K562 (cell line): ENCODE measurements around the gene MEDAG. TPM values are rescaled to one million over a fixed set of nuclear protein-coding genes. Genes with fewer than 3 reads are reported as not detected.

Source experiments
- ATAC-seq: fragments of 200-7000 bp; cut with Tn5 transposase; 3 replicates; pipeline ENCODE4 v1.9.1; 2020; ENCODE audit warnings: moderate library complexity
- BruUV-seq: library from RNA; stranded (reverse); fragments of 400-500 nt; replicated peaks from 2 replicates; lab custom pipeline; 2021; lab: Mats Ljungman, UMichigan
- CTCF ChIA-PET: fragments of 300-600 bp; formaldehyde crosslinking; extraction: SDS; loops from one replicate; lab custom pipeline; 2021; ENCODE audit warnings: low intra/inter-chr PET ratio; lab: Yijun Ruan, JAX
- POLR2A ChIA-PET: fragments of 300-600, 350-650 bp; sonication (Branson Sonifier 250); formaldehyde crosslinking; extraction: SDS; loops from one replicate; lab custom pipeline; 2021; ENCODE audit warnings: antibody characterized with exemption, inconsistent platforms; lab: Yijun Ruan, JAX
- DNase-seq, 4 experiments: peaks; one replicate each; pipeline versions ENCODE4 v3.0.0 to v3.0.0-alpha.2; 2011 to 2018; ENCODE audit warnings: low spot score in 3 of 4, mixed read lengths in 3 of 4; ENCODE audit errors: extremely low read depth in 1 of 4
- FAIRE-seq: peaks from 2 replicates; lab custom pipeline; 2011; peaks lifted over from hg19 to GRCh38; lab: Jason Lieb, UNC
- H2AFZ ChIP-seq: 2 replicates; pipeline ENCODE4 v1.6.0; 2011; ENCODE audit warnings: low read depth, low read length, control low read depth, inconsistent platforms
- H3K27ac ChIP-seq: fragments of 200-600 bp; 3 replicates; pipeline ENCODE4 v1.8.0; 2011; ENCODE audit warnings: low read depth, mild to moderate bottlenecking, control low read depth, inconsistent platforms, low read length, moderate library complexity, mixed read lengths; ENCODE audit errors: extremely low read depth
- H3K27me3 ChIP-seq, 2 experiments: fragments of 300-600 bp in 1 of 2; 2 replicates in 1 of 2; 3 replicates in 1 of 2; pipeline versions ENCODE4 v1.6.0 to v1.8.0; 2011; ENCODE audit warnings: inconsistent platforms in 2 of 2, low read length in 2 of 2, mild to moderate bottlenecking in 1 of 2, mixed read lengths in 1 of 2, moderate library complexity in 1 of 2; ENCODE audit not compliant: control insufficient read depth in 2 of 2, insufficient read depth in 2 of 2
- H3K36me3 ChIP-seq: fragments of 300-600 bp; 3 replicates; pipeline ENCODE4 v1.8.0; 2011; ENCODE audit warnings: mild to moderate bottlenecking, low read length, inconsistent platforms; ENCODE audit not compliant: control insufficient read depth, insufficient read depth
- H3K4me1 ChIP-seq, 2 experiments: fragments of 200-600 bp in 1 of 2; replicated peaks in 1 of 2; 2 replicates in 1 of 2; 3 replicates in 1 of 2; pipeline versions ENCODE4 v1.5.1 to v1.8.0; 2011; ENCODE audit warnings: inconsistent platforms in 2 of 2, low read length in 2 of 2, mild to moderate bottlenecking in 1 of 2, mixed read lengths in 1 of 2, moderate library complexity in 1 of 2; ENCODE audit not compliant: control insufficient read depth in 2 of 2, insufficient read depth in 2 of 2
- H3K4me2 ChIP-seq: 2 replicates; pipeline ENCODE4 v1.6.1; 2011; ENCODE audit warnings: low read length, control low read depth, inconsistent platforms, mixed read lengths; ENCODE audit not compliant: insufficient read depth
- H3K4me3 ChIP-seq: fragments of 200-600 bp; sonication (generic), shearing (Covaris generic); 2 replicates; pipeline ENCODE4 v1.5.1; 2016; ENCODE audit warnings: control low read depth, inconsistent platforms
- H3K79me2 ChIP-seq: fragments of 200-600 bp; 3 replicates; pipeline ENCODE4 v1.8.0; 2011; ENCODE audit warnings: low read length, inconsistent platforms; ENCODE audit not compliant: control insufficient read depth, insufficient read depth
- H3K9ac ChIP-seq, 2 experiments: 2 replicates each; pipeline versions ENCODE4 v1.6.0 to v1.6.1; 2011; ENCODE audit warnings: low read depth in 2 of 2, low read length in 2 of 2, control low read depth in 1 of 2, inconsistent platforms in 1 of 2, mild to moderate bottlenecking in 1 of 2, mixed read lengths in 1 of 2; ENCODE audit not compliant: insufficient read depth in 1 of 2
- H3K9me1 ChIP-seq: one replicate; pipeline ENCODE4 v1.6.0; 2011; ENCODE audit warnings: inconsistent platforms, mild to moderate bottlenecking, low read length, moderate library complexity; ENCODE audit not compliant: control insufficient read depth, insufficient read depth
- H3K9me3 ChIP-seq: replicated peaks from 2 replicates; pipeline ENCODE4 v1.5.1; 2011; ENCODE audit warnings: low read depth, low read length, inconsistent platforms; ENCODE audit not compliant: control insufficient read depth, insufficient read depth
- H4K20me1 ChIP-seq: replicated peaks from 2 replicates; pipeline ENCODE4 v1.6.1; 2011; ENCODE audit warnings: low read length, inconsistent platforms, mixed read lengths; ENCODE audit not compliant: control insufficient read depth, insufficient read depth
- BCOR ChIP-seq: fragments of 450-650 bp; IDR thresholded peaks from 2 replicates; pipeline ENCODE4 v1.6.1; 2016
- BRCA1 ChIP-seq, 2 experiments: fragments of 450-650 bp in 1 of 2; sonication (generic) in 1 of 2; formaldehyde crosslinking in 1 of 2; IDR thresholded peaks; 2 replicates each; pipeline versions ENCODE4 v1.5.0 to v1.6.1; 2017 to 2020; ENCODE audit warnings: mild to moderate bottlenecking in 1 of 2, missing genetic modification reagents in 1 of 2
- CSDE1 ChIP-seq, 2 experiments: fragments of 450-650 bp; IDR thresholded peaks; 2 replicates each; pipeline ENCODE4 v1.6.1; 2016; ENCODE audit warnings: mild to moderate bottlenecking in 1 of 2
- EGR1 ChIP-seq: fragments of 450-650 bp; conservative IDR thresholded peaks from 2 replicates; pipeline ENCODE4 v1.6.1; 2017; ENCODE audit warnings: mild to moderate bottlenecking
- ETV6 ChIP-seq, 3 experiments: fragments of 150-350 bp in 1 of 3; sonication (generic) in 1 of 3; formaldehyde crosslinking in 1 of 3; IDR thresholded peaks; 2 replicates each; pipeline versions ENCODE4 v1.6.1 to v1.8.0; 2014 to 2022; ENCODE audit warnings: borderline replicate concordance in 2 of 3, low read depth in 2 of 3, antibody characterized with exemption in 1 of 3, low read length in 1 of 3, mild to moderate bottlenecking in 1 of 3, missing genetic modification reagents in 1 of 3
- EZH2 ChIP-seq: IDR thresholded peaks from 2 replicates; pipeline ENCODE4 v1.6.1; 2012; ENCODE audit warnings: low read depth, mild to moderate bottlenecking, inconsistent platforms, low read length, borderline replicate concordance
- FUS ChIP-seq: fragments of 200-400 bp; formaldehyde crosslinking; optimal IDR thresholded peaks from 2 replicates; pipeline ENCODE3; 2017; ENCODE audit warnings: low read depth, low read length
- LCOR ChIP-seq: sonication (generic); formaldehyde crosslinking; IDR thresholded peaks from 2 replicates; pipeline ENCODE4 v1.8.0; 2022; ENCODE audit warnings: mild to moderate bottlenecking, missing genetic modification reagents
- PHB ChIP-seq: fragments of 250-450 bp; sonication (Bioruptor Pico); IDR thresholded peaks from 2 replicates; pipeline ENCODE4 v1.5.0; 2021
- SIN3A ChIP-seq, 2 experiments: fragments of 150-350 bp in 1 of 2; IDR thresholded peaks; 2 replicates each; pipeline ENCODE4 v1.6.1; 2011 to 2016; ENCODE audit warnings: borderline replicate concordance in 2 of 2, low read depth in 2 of 2, low read length in 2 of 2, mild to moderate bottlenecking in 2 of 2, moderate library complexity in 2 of 2; ENCODE audit not compliant: control insufficient read depth in 1 of 2
- SUPT5H ChIP-seq: fragments of 450-650 bp; IDR thresholded peaks from 2 replicates; pipeline ENCODE4 v1.6.1; 2016
- WHSC1 ChIP-seq: IDR thresholded peaks from one replicate; pipeline ENCODE4 v1.6.1; 2012; ENCODE audit warnings: low read length, control low read depth, inconsistent platforms
- ZNF224 ChIP-seq: sonication (generic); formaldehyde crosslinking; IDR thresholded peaks from 2 replicates; pipeline ENCODE4 v1.8.0; 2022; ENCODE audit warnings: mild to moderate bottlenecking, missing genetic modification reagents
- WGBS: fragments of 100-300 bp; shearing (Covaris generic); methylation state at CpG from one replicate; pipeline ENCODE4 v1.1.6; 2016; ENCODE audit warnings: low coverage, mixed read lengths; ENCODE audit not compliant: insufficient coverage; ENCODE audit errors: missing lambda C conversion rate; 5-methylcytosine and 5-hydroxymethylcytosine counted together
- in situ Hi-C: fragments of 300-500 bp; cut with MboI; formaldehyde crosslinking; loops from 4 replicates; pipeline ENCODE4 v1.15.0; 2018; ENCODE audit warnings: inconsistent platforms, mixed read lengths
- intact Hi-C: fragments of 100-400 bp; cut with micrococcal nuclease; formaldehyde crosslinking; loops from 2 replicates; pipeline ENCODE4 v1.14.2; 2022
- polyA plus RNA-seq, 8 experiments: library from polyadenylated mRNA; depleted of rRNA in 4 of 8; stranded (reverse) in 5 of 8; unstranded in 3 of 8; fragments of >200 nt; fragmentation: Nextera tagmentation in 2 of 8; fragmentation: Illumina TruSeq in 1 of 8; extraction: Ambion mirVana in 2 of 8; extraction: Trizol in 1 of 8; gene quantifications; 2 replicates each; pipeline versions ENCODE4 v1.2.1 to v1.2.3, GENCODE V29; 2011 to 2014; ENCODE audit warnings: inconsistent platforms in 1 of 8, missing spikeins in 1 of 8
- total RNA-seq, 7 experiments: library from RNA; depleted of rRNA in 6 of 7; stranded (reverse); fragments of >200 nt in 6 of 7; fragmentation: Illumina TruSeq in 2 of 7; extraction: Trizol in 2 of 7; gene quantifications; 2 replicates each; pipeline versions ENCODE4 v1.2.1 to v1.2.3, GENCODE V29; 2011 to 2021; ENCODE audit warnings: low replicate concordance in 1 of 7
- TF ChIP-seq, protein P1 (sequence below): sonication (generic); formaldehyde crosslinking; IDR thresholded peaks from 2 replicates; pipeline ENCODE4 v1.8.1; 2022; ENCODE audit warnings: missing genetic modification reagents
- TF ChIP-seq, protein P2 (sequence below), 2 experiments: IDR thresholded peaks; 2 replicates each; pipeline ENCODE4 v1.6.1; 2012; ENCODE audit warnings: improper control_type of control experiment in 2 of 2, low read depth in 2 of 2, low read length in 2 of 2, borderline replicate concordance in 1 of 2
- TF ChIP-seq, protein P3 (sequence below), 2 experiments: fragments of 200-800 bp in 1 of 2; sonication (Bioruptor generic) in 1 of 2; sonication (generic) in 1 of 2; formaldehyde crosslinking in 1 of 2; IDR thresholded peaks in 1 of 2; conservative IDR thresholded peaks in 1 of 2; 2 replicates each; pipeline versions ENCODE4 v1.5.0 to v1.6.1; 2016 to 2020; ENCODE audit warnings: missing compliant biosample characterization in 1 of 2, missing genetic modification characterization in 1 of 2, missing genetic modification reagents in 1 of 2
- TF ChIP-seq, protein P4 (sequence below): fragments of 450-650 bp; formaldehyde crosslinking; IDR thresholded peaks from 2 replicates; pipeline ENCODE4 v1.4.0; 2020; ENCODE audit warnings: mild to moderate bottlenecking, mixed read lengths

Gene MEDAG
- total and polyA plus RNA-seq, 9 of the 15 experiments (the other 6 are each of a cell fraction or from before 2014, with no cell fraction given) = not detected

DNA sequence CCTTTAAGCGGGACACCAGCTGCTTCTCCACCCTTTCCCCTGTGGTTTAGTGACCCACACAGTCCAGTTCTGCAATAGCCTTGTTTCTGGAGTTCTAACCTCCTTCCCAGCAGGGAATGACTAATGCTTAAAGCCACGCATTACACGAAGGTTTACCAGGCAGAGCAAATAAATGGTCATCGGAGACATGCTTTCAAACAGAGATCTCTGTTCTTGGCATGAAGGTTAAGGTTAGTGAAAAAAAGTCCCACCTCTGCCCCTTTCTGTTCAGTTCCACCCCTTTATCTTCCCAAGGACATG lies 25.3 kb upstream of the MEDAG start:
- H4K20me1 ChIP-seq = no peaks in the 10 kb centered on the region; the same call in 1 of the 2 replicates
- H3K4me3 ChIP-seq = no peak overlapping the region
- no peak for FAIRE-seq
- in situ Hi-C loops (no loop called here), intact Hi-C loops (no loop called here)
- no peaks in the 10 kb centered on the region for H3K9me3 ChIP-seq
- WGBS = 3% methylated on average over 4 of the region's 4 CpGs
- no peak for DNase-seq
- no peaks in the 10 kb centered on the region for H3K36me3 ChIP-seq
- no TSS peak for BruUV-seq
- ATAC-seq = no peak
- POLR2A ChIA-PET = interaction anchor here (0.8 kb wide), 1 partner anchor 30 kb away, joined by 5 read pairs; no protein-coding TSS in a partner anchor
- CTCF ChIA-PET = no interaction called here
- H2AFZ ChIP-seq = no peak overlapping the region
- H3K27ac ChIP-seq = no peak overlapping the region
- no peaks in the 10 kb centered on the region for H3K9me1 ChIP-seq
- H3K9ac ChIP-seq = no peak overlapping the region
- H3K79me2 ChIP-seq = no peaks in the 10 kb centered on the region
- no peak overlapping the region for H3K4me2 ChIP-seq
- H3K4me1 ChIP-seq = no peaks in the 10 kb centered on the region
- H3K27me3 ChIP-seq = no peaks in the 10 kb centered on the region; a peak in 1 of 5 replicates
- TF ChIP-seq, protein P1, sequence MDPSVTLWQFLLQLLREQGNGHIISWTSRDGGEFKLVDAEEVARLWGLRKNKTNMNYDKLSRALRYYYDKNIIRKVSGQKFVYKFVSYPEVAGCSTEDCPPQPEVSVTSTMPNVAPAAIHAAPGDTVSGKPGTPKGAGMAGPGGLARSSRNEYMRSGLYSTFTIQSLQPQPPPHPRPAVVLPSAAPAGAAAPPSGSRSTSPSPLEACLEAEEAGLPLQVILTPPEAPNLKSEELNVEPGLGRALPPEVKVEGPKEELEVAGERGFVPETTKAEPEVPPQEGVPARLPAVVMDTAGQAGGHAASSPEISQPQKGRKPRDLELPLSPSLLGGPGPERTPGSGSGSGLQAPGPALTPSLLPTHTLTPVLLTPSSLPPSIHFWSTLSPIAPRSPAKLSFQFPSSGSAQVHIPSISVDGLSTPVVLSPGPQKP = no peak
- TF ChIP-seq WHSC1 = no peak
- TF ChIP-seq LCOR (CRISPR knock-in tag) = no peak
- no peak for TF ChIP-seq PHB
- no peak for TF ChIP-seq SIN3A (IDR thresholded peaks at IDR 0.05; ENCODE audit: borderline replicate concordance in 2 of 2, control insufficient read depth in 1 of 2, low read depth in 2 of 2, low read length in 2 of 2)
- TF ChIP-seq, protein P2, sequence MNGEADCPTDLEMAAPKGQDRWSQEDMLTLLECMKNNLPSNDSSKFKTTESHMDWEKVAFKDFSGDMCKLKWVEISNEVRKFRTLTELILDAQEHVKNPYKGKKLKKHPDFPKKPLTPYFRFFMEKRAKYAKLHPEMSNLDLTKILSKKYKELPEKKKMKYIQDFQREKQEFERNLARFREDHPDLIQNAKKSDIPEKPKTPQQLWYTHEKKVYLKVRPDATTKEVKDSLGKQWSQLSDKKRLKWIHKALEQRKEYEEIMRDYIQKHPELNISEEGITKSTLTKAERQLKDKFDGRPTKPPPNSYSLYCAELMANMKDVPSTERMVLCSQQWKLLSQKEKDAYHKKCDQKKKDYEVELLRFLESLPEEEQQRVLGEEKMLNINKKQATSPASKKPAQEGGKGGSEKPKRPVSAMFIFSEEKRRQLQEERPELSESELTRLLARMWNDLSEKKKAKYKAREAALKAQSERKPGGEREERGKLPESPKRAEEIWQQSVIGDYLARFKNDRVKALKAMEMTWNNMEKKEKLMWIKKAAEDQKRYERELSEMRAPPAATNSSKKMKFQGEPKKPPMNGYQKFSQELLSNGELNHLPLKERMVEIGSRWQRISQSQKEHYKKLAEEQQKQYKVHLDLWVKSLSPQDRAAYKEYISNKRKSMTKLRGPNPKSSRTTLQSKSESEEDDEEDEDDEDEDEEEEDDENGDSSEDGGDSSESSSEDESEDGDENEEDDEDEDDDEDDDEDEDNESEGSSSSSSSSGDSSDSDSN (IDR thresholded peaks at IDR 0.05; ENCODE audit: borderline replicate concordance in 1 of 2, low read depth in 2 of 2, low read length in 2 of 2) = no peak
- no peak for TF ChIP-seq EZH2
- TF ChIP-seq, protein P3, sequence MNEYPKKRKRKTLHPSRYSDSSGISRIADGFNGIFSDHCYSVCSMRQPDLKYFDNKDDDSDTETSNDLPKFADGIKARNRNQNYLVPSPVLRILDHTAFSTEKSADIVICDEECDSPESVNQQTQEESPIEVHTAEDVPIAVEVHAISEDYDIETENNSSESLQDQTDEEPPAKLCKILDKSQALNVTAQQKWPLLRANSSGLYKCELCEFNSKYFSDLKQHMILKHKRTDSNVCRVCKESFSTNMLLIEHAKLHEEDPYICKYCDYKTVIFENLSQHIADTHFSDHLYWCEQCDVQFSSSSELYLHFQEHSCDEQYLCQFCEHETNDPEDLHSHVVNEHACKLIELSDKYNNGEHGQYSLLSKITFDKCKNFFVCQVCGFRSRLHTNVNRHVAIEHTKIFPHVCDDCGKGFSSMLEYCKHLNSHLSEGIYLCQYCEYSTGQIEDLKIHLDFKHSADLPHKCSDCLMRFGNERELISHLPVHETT (CRISPR knock-in tag; conservative IDR thresholded peaks at IDR 0.05 in 1 of 2, IDR thresholded peaks at IDR 0.05 in 1 of 2) = no peak
- no peak for TF ChIP-seq BCOR
- TF ChIP-seq, protein P4, sequence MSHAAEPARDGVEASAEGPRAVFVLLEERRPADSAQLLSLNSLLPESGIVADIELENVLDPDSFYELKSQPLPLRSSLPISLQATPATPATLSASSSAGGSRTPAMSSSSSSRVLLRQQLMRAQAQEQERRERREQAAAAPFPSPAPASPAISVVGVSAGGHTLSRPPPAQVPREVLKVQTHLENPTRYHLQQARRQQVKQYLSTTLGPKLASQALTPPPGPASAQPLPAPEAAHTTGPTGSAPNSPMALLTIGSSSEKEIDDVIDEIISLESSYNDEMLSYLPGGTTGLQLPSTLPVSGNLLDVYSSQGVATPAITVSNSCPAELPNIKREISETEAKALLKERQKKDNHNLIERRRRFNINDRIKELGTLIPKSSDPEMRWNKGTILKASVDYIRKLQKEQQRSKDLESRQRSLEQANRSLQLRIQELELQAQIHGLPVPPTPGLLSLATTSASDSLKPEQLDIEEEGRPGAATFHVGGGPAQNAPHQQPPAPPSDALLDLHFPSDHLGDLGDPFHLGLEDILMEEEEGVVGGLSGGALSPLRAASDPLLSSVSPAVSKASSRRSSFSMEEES (CRISPR knock-in tag) = no peak
- TF ChIP-seq ETV6 (IDR thresholded peaks at IDR 0.05; ENCODE audit: borderline replicate concordance in 1 of 2, low read depth in 2 of 2, low read length in 1 of 2) = no peak
- TF ChIP-seq ETV6 (CRISPR knock-in tag; IDR thresholded peaks at IDR 0.05; ENCODE audit: borderline replicate concordance) = no peak
- no peak for TF ChIP-seq EGR1
- TF ChIP-seq BRCA1 (IDR thresholded peaks at IDR 0.05) = no peak
- TF ChIP-seq BRCA1 (CRISPR knock-in tag; IDR thresholded peaks at IDR 0.05) = no peak
- no peak for TF ChIP-seq ZNF224
- no peak for TF ChIP-seq CSDE1 (IDR thresholded peaks at IDR 0.05)
- no peak for TF ChIP-seq FUS
- no peak for TF ChIP-seq SUPT5H
